Skin of body (tissue), 2 donors: ENCODE results near the gene CTNNBL1. TPM values are rescaled to one million over a fixed set of nuclear protein-coding genes. Genes with fewer than 3 reads are reported as not detected.
"Not testable (repeated sequence)": the region's sequence is repeated elsewhere in the genome, so short reads cannot be mapped to it uniquely, and the experiment has no call there.

Source experiments
- DNase-seq: peaks from one replicate; lab custom pipeline; 2025; lab: John Stamatoyannopoulos, UW
- total RNA-seq: library from RNA; depleted of rRNA; stranded (reverse); fragments of >200 nt; gene quantifications from one replicate; pipeline ENCODE4 v1.2.3, GENCODE V29; 2014

CTNNBL1 gene
- total RNA-seq, 1 donor from 2014 or later = 25.7 TPM

GRCh38 chr20:37677969-37678861 lies 15.6 kb upstream of the CTNNBL1 start:
- no peak for DNase-seq

GRCh38 chr20:37679751-37680150 lies 14.1 kb upstream of the CTNNBL1 start:
- not testable (repeated sequence) for DNase-seq

GRCh38 chr20:37680420-37680819 lies 13.4 kb upstream of the CTNNBL1 start:
- no peak for DNase-seq

- DNase-seq = no peak
Measured at GRCh38 chr20:37681384-37682112, 12.3 kb upstream of the CTNNBL1 start.

- DNase-seq = not testable (repeated sequence)
Measured at GRCh38 chr20:37683146-37683545, 10.7 kb upstream of the CTNNBL1 start.

GRCh38 chr20:37686762-37687477 lies 6.9 kb upstream of the CTNNBL1 start:
- DNase-seq = no peak

- DNase-seq = no peak
Measured at GRCh38 chr20:37687478-37687805, 6.4 kb upstream of the CTNNBL1 start.

GRCh38 chr20:37688093-37688492 lies 5.7 kb upstream of the CTNNBL1 start:
- no peak for DNase-seq

GRCh38 chr20:37690626-37691369 lies 3.0 kb upstream of the CTNNBL1 start:
- no peak for DNase-seq

GRCh38 chr20:37692459-37693166 lies 1.2 kb upstream of the CTNNBL1 start:
- DNase-seq = no peak

- no peak for DNase-seq
Measured at GRCh38 chr20:37693242-37693634, 592 bp upstream of the CTNNBL1 start.

GRCh38 chr20:37695684-37696342 lies 2.0 kb downstream of the CTNNBL1 start:
- no peak for DNase-seq

- DNase-seq = no peak
Measured at GRCh38 chr20:37697314-37697713, 3.5 kb downstream of the CTNNBL1 start.

GRCh38 chr20:37699202-37699601 lies 5.4 kb downstream of the CTNNBL1 start:
- DNase-seq = no peak

- no peak for DNase-seq
Measured at GRCh38 chr20:37700301-37700700, 6.5 kb downstream of the CTNNBL1 start.

- DNase-seq = not testable (repeated sequence)
Measured at GRCh38 chr20:37701676-37702075, 7.8 kb downstream of the CTNNBL1 start.

- DNase-seq = no peak
Measured at GRCh38 chr20:37702403-37703034, 8.7 kb downstream of the CTNNBL1 start.

GRCh38 chr20:37703035-37703845 lies 9.4 kb downstream of the CTNNBL1 start:
- no peak for DNase-seq

GRCh38 chr20:37704955-37705354 lies 11.1 kb downstream of the CTNNBL1 start:
- DNase-seq = no peak
